ENCODE data around the gene WNT2.

The WNT2 gene

DNA sequence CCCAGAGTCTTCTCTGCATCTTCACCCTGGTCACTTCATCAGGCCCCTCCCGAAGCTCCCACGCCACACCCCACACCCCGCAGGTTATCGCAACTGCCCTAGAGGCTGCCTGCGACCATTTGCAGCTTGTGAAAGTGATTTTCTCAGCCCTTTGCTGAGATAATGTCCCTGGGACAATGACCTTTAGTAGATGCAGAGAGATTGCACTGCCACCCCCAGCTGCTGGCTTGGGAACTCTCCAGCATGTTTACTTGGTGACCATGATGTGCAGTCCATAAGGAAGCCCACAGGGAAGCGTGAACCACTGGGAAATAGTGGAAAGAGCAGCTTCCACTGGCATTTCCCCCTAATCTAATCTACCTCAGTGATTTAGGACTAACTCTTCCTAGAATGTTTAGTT is 97.3 kb downstream of the WNT2 start:
- DNase-seq (ENCODE audit: low read depth, low spot score): no peak
- H3K27ac ChIP-seq: no peak overlapping the region
